Panc1 (cell line): ENCODE results near the gene ASPHD2. TPM values are rescaled to one million over a fixed set of nuclear protein-coding genes. Genes with fewer than 3 reads are reported as not detected.

Experiments
- ATAC-seq: fragments of 200-7000 bp; cut with Tn5 transposase; 2 replicates; pipeline ENCODE4 v1.9.1; 2020; ENCODE audit warnings: mild to moderate bottlenecking, moderate library complexity
- BruUV-seq: library from RNA; stranded (reverse); fragments of 400-500 nt; replicated peaks from 2 replicates; lab custom pipeline; 2021; lab: Mats Ljungman, UMichigan
- CTCF ChIA-PET: fragments of 300-600 bp; sonication (Branson Sonifier 250); formaldehyde crosslinking; loops from one replicate; lab custom pipeline; 2022; ENCODE audit warnings: antibody characterized with exemption; lab: Charles Lee
- POLR2A ChIA-PET: fragments of 300-600 bp; sonication (Branson Sonifier 250); formaldehyde crosslinking; loops from one replicate; lab custom pipeline; 2022; ENCODE audit warnings: antibody characterized with exemption; lab: Charles Lee
- DNase-seq: peaks from one replicate; pipeline ENCODE4 v3.0.0-alpha.2; 2010; ENCODE audit warnings: low read depth, low spot score
- H3K27ac ChIP-seq: 2 replicates; pipeline ENCODE4 v1.5.1; 2011; ENCODE audit warnings: mild to moderate bottlenecking, low read length, inconsistent platforms
- H3K27me3 ChIP-seq: fragments of 200-500 bp; sonication (Bioruptor generic); 2 replicates; pipeline ENCODE4 v1.6.0; 2014; ENCODE audit warnings: low read length, inconsistent platforms; ENCODE audit not compliant: control insufficient read depth, insufficient read depth
- H3K36me3 ChIP-seq: fragments of 200-500 bp; sonication (Bioruptor generic); 2 replicates; pipeline ENCODE4 v1.5.1; 2014; ENCODE audit warnings: inconsistent platforms, mild to moderate bottlenecking, low read length, moderate library complexity; ENCODE audit not compliant: control insufficient read depth, insufficient read depth
- H3K4me1 ChIP-seq: 2 replicates; pipeline ENCODE4 v1.5.1; 2011; ENCODE audit warnings: inconsistent platforms, mild to moderate bottlenecking, low read length, moderate library complexity; ENCODE audit not compliant: control insufficient read depth, insufficient read depth
- H3K4me3 ChIP-seq, 2 experiments: 2 replicates each; pipeline ENCODE4 v1.5.1; 2011 to 2012; ENCODE audit warnings: low read depth in 2 of 2, low read length in 2 of 2, mild to moderate bottlenecking in 2 of 2, inconsistent platforms in 1 of 2, moderate library complexity in 1 of 2
- H3K9me3 ChIP-seq: fragments of 200-500 bp; sonication (Bioruptor generic); 2 replicates; pipeline ENCODE4 v1.5.1; 2014; ENCODE audit warnings: low read depth, mild to moderate bottlenecking, inconsistent platforms, low read length, moderate library complexity; ENCODE audit not compliant: control insufficient read depth, insufficient read depth
- CTCF ChIP-seq: fragments of 450-650 bp; IDR thresholded peaks from 2 replicates; pipeline ENCODE4 v1.5.1; 2017; ENCODE audit warnings: mild to moderate bottlenecking
- POLR2AphosphoS5 ChIP-seq: IDR thresholded peaks from 2 replicates; pipeline ENCODE4 v1.6.1; 2012; ENCODE audit warnings: mild to moderate bottlenecking, low read depth, low read length, moderate library complexity
- REST ChIP-seq, 2 experiments: IDR thresholded peaks; 2 replicates each; pipeline ENCODE4 v1.6.1; 2011 to 2012; ENCODE audit warnings: low read depth in 2 of 2, control low read depth in 1 of 2, low read length in 1 of 2, mild to moderate bottlenecking in 1 of 2, moderate library complexity in 1 of 2; ENCODE audit not compliant: insufficient read depth in 1 of 2
- SIN3A ChIP-seq: IDR thresholded peaks from 2 replicates; pipeline ENCODE4 v1.6.1; 2012; ENCODE audit warnings: low read depth, mild to moderate bottlenecking, low read length, moderate library complexity, borderline replicate concordance; ENCODE audit not compliant: insufficient read depth
- TCF7L2 ChIP-seq: IDR thresholded peaks from 2 replicates; pipeline ENCODE4 v1.6.1; 2011; ENCODE audit warnings: mild to moderate bottlenecking, low read depth, low read length, inconsistent platforms
- in situ Hi-C: cut with HindIII; loops from 2 replicates; pipeline ENCODE4 v1.10.0; 2016; ENCODE audit warnings: low sequenced_read_pairs, low pct_unique_long_range_greater_than_20kb
- intact Hi-C: fragments of 100-400 bp; cut with micrococcal nuclease; formaldehyde crosslinking; loops from one replicate; pipeline ENCODE4 v1.10.0; 2022; ENCODE audit not compliant: unreplicated experiment
- total RNA-seq: library from RNA; stranded (reverse); gene quantifications from one replicate; pipeline ENCODE4 v1.2.1, GENCODE V29; 2021; ENCODE audit not compliant: unreplicated experiment

The ASPHD2 gene
- total RNA-seq, 1 experiment from 2014 or later: 0.15 TPM

GRCh38 chr22:26385164-26385563 lies 43.9 kb upstream of the ASPHD2 start:
- DNase-seq (no peak), ATAC-seq (no peak)
- in situ Hi-C loops (no loop called here), intact Hi-C loops (no loop called here)
- H3K9me3 ChIP-seq: no peaks in the 10 kb centered on the region
- POLR2A ChIA-PET: no interaction called here
- peaks cover 8% of the 10 kb centered on the region; the same call in 1 of the 2 replicates for H3K27me3 ChIP-seq
- no peaks in the 10 kb centered on the region for H3K4me1 ChIP-seq
- no peak overlapping the region for H3K4me3 ChIP-seq
- H3K27ac ChIP-seq: no peak overlapping the region
- TF ChIP-seq CTCF (no peak), REST (IDR thresholded peaks at IDR 0.05; ENCODE audit: insufficient read depth in 1 of 2, low read depth in 2 of 2, low read length in 1 of 2) (no peak), TCF7L2 (no peak), POLR2AphosphoS5 (no peak), SIN3A (no peak)
- no peaks in the 10 kb centered on the region for H3K36me3 ChIP-seq
- CTCF ChIA-PET: no interaction called here
- no TSS peak for BruUV-seq

GRCh38 chr22:26389125-26389524 lies 39.9 kb upstream of the ASPHD2 start:
- Histone ChIP-seq H3K36me3 (no peaks in the 10 kb centered on the region), H3K9me3 (no peaks in the 10 kb centered on the region), H3K4me1 (no peaks in the 10 kb centered on the region), H3K27ac (no peak overlapping the region), H3K27me3 (no peaks in the 10 kb centered on the region; the same call in 1 of the 2 replicates), H3K4me3 (no peak overlapping the region)
- intact Hi-C loops: no loop called here
- TF ChIP-seq TCF7L2 (no peak), POLR2AphosphoS5 (no peak), SIN3A (no peak), CTCF (no peak), REST (IDR thresholded peaks at IDR 0.05; ENCODE audit: insufficient read depth in 1 of 2, low read depth in 2 of 2, low read length in 1 of 2) (no peak)
- CTCF ChIA-PET: interaction anchor here (0.8 kb wide), 1 partner anchor 303 kb away, joined by 3 read pairs; no protein-coding TSS in a partner anchor
- ATAC-seq: no peak
- POLR2A ChIA-PET: interaction anchor here (0.6 to 0.7 kb wide), 2 partner anchors 218 to 409 kb away, joined by 6 to 10 read pairs; no protein-coding TSS in a partner anchor
- in situ Hi-C loops: no loop called here
- BruUV-seq: no TSS peak
- no peak for DNase-seq
